ENCODE results near the gene PARP11.

PARP11 gene

GRCh38 chr12:3872800-3873636 lies at the start of gene PARP11:
Gene PARP11 (minus strand): TSS chr12:3873399. CDS start chr12:3873229, 170 bp downstream.
- peak; percentile 98 for DNase-seq

GRCh38 chr12:3922033-3922432 lies 48.8 kb upstream of the PARP11 start:
- DNase-seq: no peak

- DNase-seq: no peak
These were observed 48.3 kb upstream of the PARP11 start for GRCh38 chr12:3921526-3921925.

GRCh38 chr12:3921151-3921471 lies 47.9 kb upstream of the PARP11 start:
- no peak for DNase-seq

GRCh38 chr12:3920351-3921150 lies 47.4 kb upstream of the PARP11 start:
- DNase-seq: no peak

GRCh38 chr12:3913278-3913677 lies 40.1 kb upstream of the PARP11 start:
- no peak for DNase-seq

GRCh38 chr12:3912863-3913262 lies 39.7 kb upstream of the PARP11 start:
- no peak for DNase-seq

GRCh38 chr12:3911409-3911808 lies 38.2 kb upstream of the PARP11 start:
- DNase-seq: no peak

- no peak for DNase-seq
These were observed 32.5 kb upstream of the PARP11 start for GRCh38 chr12:3905664-3906063.

- DNase-seq: no peak
These were observed 31.8 kb upstream of the PARP11 start for GRCh38 chr12:3904999-3905398.

GRCh38 chr12:3902921-3903320 lies 29.7 kb upstream of the PARP11 start:
- DNase-seq: no peak

- no peak for DNase-seq
These were observed 27.9 kb upstream of the PARP11 start for GRCh38 chr12:3901116-3901515.

GRCh38 chr12:3898756-3899155 lies 25.6 kb upstream of the PARP11 start:
- DNase-seq: no peak

- DNase-seq: no peak
These were observed 24.3 kb upstream of the PARP11 start for GRCh38 chr12:3897371-3897971.

GRCh38 chr12:3896801-3897351 lies 23.7 kb upstream of the PARP11 start:
- no peak for DNase-seq

- DNase-seq: no peak
These were observed 23.2 kb upstream of the PARP11 start for GRCh38 chr12:3896356-3896755.

GRCh38 chr12:3892631-3893030 lies 19.4 kb upstream of the PARP11 start:
- no peak for DNase-seq

- no peak for DNase-seq
These were observed 18.0 kb upstream of the PARP11 start for GRCh38 chr12:3891201-3891600.

GRCh38 chr12:3888659-3889058 lies 15.5 kb upstream of the PARP11 start:
- DNase-seq: no peak

GRCh38 chr12:3885277-3886094 lies 12.3 kb upstream of the PARP11 start:
- no peak for DNase-seq

- no peak for DNase-seq
These were observed 11.5 kb upstream of the PARP11 start for GRCh38 chr12:3884671-3885070.

- DNase-seq: no peak
These were observed 9.8 kb upstream of the PARP11 start for GRCh38 chr12:3882896-3883564.
